BJ (cell line): ENCODE results near the gene MB. TPM values are rescaled to one million over a fixed set of nuclear protein-coding genes. Genes with fewer than 3 reads are reported as not detected.

Experiments used
- CTCF ChIA-PET: fragments of 350-600 bp; formaldehyde crosslinking; extraction: SDS; loops from one replicate; lab custom pipeline; 2021; ENCODE audit warnings: antibody characterized with exemption, inconsistent platforms; lab: Yijun Ruan, JAX
- POLR2A ChIA-PET: fragments of 300-600 bp; sonication (Branson Sonifier 250); formaldehyde crosslinking; extraction: SDS; loops from one replicate; lab custom pipeline; 2021; ENCODE audit warnings: antibody characterized with exemption; lab: Charles Lee
- DNase-seq: peaks from one replicate; pipeline ENCODE4 v3.0.0-alpha.2; 2011; ENCODE audit warnings: low read depth
- H3K27me3 ChIP-seq: 2 replicates; pipeline ENCODE4 v1.6.0; 2011; ENCODE audit warnings: low read length; ENCODE audit not compliant: control insufficient read depth, insufficient read depth
- H3K36me3 ChIP-seq: 2 replicates; pipeline ENCODE4 v1.5.1; 2011; ENCODE audit warnings: low read length; ENCODE audit not compliant: control insufficient read depth, insufficient read depth
- H3K4me3 ChIP-seq: 2 replicates; pipeline ENCODE4 v1.5.1; 2011; ENCODE audit warnings: low read depth, mild to moderate bottlenecking, control low read depth, low read length
- polyA plus RNA-seq: library from polyadenylated mRNA; depleted of rRNA; stranded (reverse); fragments of >200 nt; gene quantifications from 2 replicates; pipeline ENCODE4 v1.2.3, GENCODE V29; 2011
- TF ChIP-seq, protein P1 (sequence below): IDR thresholded peaks from 2 replicates; pipeline ENCODE4 v1.5.1; 2011; ENCODE audit warnings: low read depth, mild to moderate bottlenecking, control low read depth, inconsistent platforms, low read length, moderate library complexity; ENCODE audit not compliant: insufficient read depth

The MB gene
- polyA plus RNA-seq, 1 experiment = not detected

DNA sequence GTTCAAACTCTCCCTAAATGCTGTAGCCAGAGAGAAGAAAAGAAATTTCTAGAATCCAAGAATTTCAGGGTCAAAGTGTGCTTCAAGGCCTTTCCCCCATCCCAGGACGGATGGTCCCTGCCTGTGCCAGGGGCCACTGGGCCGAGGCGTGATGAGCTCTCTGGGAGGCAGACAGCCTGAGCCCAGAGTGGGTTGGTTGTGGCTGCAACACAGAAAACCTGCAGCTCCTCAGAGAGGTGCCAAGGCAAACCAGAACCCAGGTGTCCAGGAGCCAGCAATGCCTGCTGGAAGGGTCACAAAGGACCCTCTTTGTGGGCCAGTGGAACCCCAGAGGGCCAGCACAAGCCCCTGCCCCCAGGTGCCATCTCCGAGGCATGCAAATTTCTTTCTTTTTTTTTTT, 28.5 kb upstream of the MB start:
- Histone ChIP-seq H3K36me3 (no peaks in the 10 kb centered on the region), H3K27me3 (no peaks in the 10 kb centered on the region), H3K4me3 (no peak overlapping the region)
- TF ChIP-seq, protein P1, sequence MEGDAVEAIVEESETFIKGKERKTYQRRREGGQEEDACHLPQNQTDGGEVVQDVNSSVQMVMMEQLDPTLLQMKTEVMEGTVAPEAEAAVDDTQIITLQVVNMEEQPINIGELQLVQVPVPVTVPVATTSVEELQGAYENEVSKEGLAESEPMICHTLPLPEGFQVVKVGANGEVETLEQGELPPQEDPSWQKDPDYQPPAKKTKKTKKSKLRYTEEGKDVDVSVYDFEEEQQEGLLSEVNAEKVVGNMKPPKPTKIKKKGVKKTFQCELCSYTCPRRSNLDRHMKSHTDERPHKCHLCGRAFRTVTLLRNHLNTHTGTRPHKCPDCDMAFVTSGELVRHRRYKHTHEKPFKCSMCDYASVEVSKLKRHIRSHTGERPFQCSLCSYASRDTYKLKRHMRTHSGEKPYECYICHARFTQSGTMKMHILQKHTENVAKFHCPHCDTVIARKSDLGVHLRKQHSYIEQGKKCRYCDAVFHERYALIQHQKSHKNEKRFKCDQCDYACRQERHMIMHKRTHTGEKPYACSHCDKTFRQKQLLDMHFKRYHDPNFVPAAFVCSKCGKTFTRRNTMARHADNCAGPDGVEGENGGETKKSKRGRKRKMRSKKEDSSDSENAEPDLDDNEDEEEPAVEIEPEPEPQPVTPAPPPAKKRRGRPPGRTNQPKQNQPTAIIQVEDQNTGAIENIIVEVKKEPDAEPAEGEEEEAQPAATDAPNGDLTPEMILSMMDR = no peak
- ChIA-PET POLR2A (no interaction called here), CTCF (interaction anchor here (1.3 kb wide), 1 partner anchor 420 kb away, joined by 3 read pairs; no protein-coding TSS in a partner anchor)
- DNase-seq = no peak

DNA sequence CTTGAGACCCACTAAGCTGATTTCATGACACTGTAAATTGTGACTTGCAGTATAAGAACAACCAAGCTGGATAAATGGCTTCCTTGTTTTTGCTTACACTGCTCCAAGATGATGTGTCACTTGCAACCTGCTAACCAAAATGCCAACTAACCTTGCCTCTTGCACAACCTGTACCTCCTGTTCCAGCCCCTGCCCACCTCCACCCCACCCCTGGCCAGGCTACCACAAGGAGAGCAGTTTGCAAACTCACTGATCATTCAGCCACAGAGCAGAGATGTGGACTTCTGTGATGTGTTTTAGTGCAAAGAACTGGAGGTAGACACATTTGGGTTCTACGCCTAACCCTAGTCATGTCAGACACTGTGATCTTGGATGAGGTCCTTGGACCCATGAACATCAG, 26.9 kb upstream of the MB start:
- CTCF ChIA-PET = no interaction called here
- Histone ChIP-seq H3K4me3 (no peak overlapping the region), H3K36me3 (no peaks in the 10 kb centered on the region), H3K27me3 (no peaks in the 10 kb centered on the region)
- TF ChIP-seq, protein P1 = no peak
- no peak for DNase-seq
- POLR2A ChIA-PET = no interaction called here

DNA sequence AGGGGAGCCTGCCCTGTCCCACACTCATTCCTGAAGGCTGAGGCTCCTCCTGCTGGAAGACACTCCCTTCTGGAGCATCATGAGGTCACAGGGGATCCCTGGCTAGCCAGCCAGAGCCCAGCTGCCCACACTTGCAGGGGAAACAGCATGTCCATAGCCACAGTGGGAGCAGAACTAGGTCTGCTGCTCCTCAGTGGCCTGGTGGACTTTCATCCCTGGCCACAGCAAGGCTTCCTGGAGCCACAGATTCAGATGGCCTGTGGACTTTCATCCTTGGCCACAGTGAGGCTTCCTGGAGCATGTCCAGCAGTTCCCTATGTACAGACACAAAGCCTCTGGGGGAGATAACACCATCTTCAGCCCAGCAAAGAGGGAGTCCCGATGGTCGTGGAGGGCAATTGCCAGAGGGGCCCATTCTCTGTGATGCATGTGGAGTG, 25.2 kb upstream of the MB start:
- no peak for DNase-seq
- CTCF ChIA-PET = no interaction called here
- Histone ChIP-seq H3K4me3 (no peak overlapping the region), H3K36me3 (no peaks in the 10 kb centered on the region), H3K27me3 (no peaks in the 10 kb centered on the region)
- POLR2A ChIA-PET = no interaction called here
- TF ChIP-seq, protein P1 = no peak

DNA sequence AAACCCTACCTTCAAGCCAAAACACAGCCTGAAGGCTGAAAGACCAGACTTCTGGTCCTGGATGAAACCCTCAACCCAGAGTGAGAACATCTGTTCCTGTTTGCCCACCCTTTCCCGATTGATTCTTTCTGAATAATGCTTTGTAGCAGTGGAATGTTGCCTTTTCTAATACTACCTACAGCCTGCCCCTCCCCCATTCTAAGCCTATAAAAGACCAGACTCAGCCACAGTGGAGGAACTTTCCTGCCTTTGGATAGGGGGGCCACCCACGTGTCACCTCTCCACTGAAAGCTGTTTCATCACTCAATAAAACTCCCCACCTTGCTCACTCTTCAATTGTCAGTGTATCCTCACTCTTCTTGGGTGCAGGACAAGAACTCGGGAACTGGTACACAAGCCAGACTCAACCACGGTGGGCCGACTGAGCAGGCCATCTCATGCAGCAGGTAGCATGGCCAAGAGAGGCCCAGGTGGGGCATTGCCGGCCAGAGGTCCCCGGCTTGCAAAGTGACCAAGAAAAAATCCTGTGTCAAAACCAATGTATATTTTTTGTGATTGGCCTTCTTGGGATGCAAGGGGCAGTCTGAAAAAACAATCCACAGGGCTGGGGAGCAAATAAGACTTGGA, 24.5 kb upstream of the MB start:
- TF ChIP-seq, protein P1 = no peak
- Histone ChIP-seq H3K4me3 (no peak overlapping the region), H3K36me3 (no peaks in the 10 kb centered on the region), H3K27me3 (no peaks in the 10 kb centered on the region)
- POLR2A ChIA-PET = no interaction called here
- no peak for DNase-seq
- CTCF ChIA-PET = no interaction called here

DNA sequence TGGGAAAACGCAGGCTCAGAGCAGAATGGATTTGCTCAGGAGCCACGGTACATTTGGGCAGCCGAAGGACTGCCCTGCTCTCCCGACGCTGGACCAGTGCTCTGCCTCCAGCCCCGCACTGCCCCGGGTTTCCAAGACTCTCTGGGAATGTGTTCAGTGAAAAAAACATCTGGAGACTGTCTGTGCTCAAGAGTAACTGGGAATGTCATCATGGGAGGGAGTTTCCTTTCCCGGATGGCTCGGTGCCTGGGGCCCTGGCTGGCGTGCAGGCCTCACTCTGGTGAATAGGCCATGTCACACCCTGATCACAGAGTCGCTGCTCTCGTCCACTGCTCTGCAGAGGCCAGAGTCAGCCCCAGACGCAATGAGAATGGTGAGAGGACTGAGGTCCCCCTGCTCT, 21.3 kb upstream of the MB start:
- no peaks in the 10 kb centered on the region for H3K27me3 ChIP-seq
- no peaks in the 10 kb centered on the region for H3K36me3 ChIP-seq
- no peak overlapping the region for H3K4me3 ChIP-seq
- DNase-seq = peak; percentile 85
- POLR2A ChIA-PET = no interaction called here
- CTCF ChIA-PET = no interaction called here
- TF ChIP-seq, protein P1 = no peak
